ENCODE measurements around the gene SPACA5.
"Not testable (repeated sequence)": the region's sequence is repeated elsewhere in the genome, so short reads cannot be mapped to it uniquely, and the experiment has no call there.

Gene SPACA5

DNA sequence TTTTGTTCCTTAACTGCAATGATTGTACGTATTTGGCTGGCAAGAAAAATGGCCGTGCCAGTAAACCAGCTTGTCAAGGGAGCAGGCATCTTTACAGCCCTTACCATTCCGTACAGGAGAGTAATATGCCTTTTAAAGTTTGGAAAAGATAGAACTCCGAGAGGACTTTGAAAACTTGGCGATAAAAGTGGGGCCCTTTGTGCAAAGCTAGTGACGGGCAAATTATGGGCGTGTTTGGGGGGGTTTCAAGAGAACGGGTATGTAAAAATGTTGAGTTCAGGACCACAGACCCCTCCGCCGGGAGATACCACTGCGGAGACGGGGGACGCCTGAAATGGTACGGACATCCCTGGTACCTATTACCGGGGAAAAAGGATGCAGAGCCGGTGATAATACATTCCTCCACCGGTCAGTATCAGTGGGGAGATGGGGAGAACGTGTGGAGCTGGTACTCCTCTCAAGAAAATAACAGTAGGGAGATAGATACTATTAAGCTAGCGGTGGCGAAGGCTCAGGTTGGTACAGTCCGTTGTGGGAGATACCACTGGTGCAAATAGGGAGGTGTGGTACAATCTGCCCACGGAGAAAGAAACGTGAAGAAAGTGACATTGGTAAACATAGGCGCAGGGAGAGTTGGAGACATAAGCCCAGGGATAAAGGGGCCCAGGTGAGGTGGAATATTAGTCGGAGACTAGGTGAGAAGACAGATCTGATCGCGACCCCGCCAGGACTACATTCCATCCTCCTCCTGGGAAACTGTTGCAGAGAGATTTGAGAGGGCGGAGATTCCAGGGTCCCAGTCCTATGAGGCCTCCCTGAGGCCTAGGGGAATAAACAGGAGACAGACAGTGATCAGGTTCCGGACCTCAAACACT is 14.5 kb downstream of the SPACA5 start:
- DNase-seq (ENCODE audit: low read depth, low spot score) = peak; percentile 74

- no peak for DNase-seq (ENCODE audit: low read depth, low spot score)
Observed at GRCh38 chrX:48022100-48022499, 15.3 kb downstream of the SPACA5 start.

GRCh38 chrX:48022738-48023137 is 15.9 kb downstream of the SPACA5 start:
- no peak for DNase-seq (ENCODE audit: low read depth, low spot score)

DNA sequence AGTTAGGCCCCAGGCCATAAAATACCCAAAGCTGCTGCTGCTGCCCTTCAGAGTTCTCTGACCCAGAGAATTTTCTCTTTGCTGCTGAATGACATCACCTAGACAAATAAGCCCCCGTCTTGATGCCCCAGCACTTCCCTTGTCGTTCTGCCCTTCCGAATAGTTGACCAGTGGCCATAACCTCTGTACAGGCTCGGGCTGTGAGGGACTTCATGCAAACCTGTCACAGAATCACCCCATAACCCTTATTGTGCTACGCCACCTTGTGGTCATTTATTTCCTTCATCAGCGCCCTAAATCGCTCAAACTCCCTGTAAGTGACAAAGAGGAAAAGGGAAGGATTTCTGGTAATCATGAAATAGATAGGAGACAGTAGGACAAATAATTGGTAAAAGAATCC is 18.8 kb downstream of the SPACA5 start:
- no peak for DNase-seq (ENCODE audit: low read depth, low spot score)

DNA sequence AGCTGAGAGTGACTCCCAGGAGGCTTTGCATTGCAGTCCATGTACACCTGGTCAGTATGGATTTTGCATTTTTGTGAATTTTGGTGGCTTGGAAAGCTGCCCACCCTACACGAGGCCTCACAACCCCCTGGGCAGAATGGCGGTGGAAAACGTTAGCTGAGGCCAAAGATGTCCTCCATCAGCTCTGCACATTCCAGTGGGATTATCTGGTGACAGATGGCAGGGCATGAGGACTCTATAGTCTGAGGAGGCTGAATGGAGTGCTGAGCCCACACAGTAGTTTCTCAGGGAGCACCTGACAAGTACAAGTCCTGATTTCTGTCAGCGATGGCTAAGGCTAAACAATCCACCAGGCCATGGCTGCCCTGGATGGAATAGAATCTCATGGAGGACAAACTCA is 20.8 kb downstream of the SPACA5 start:
- not testable (repeated sequence) for DNase-seq (ENCODE audit: low read depth, low spot score)

DNA sequence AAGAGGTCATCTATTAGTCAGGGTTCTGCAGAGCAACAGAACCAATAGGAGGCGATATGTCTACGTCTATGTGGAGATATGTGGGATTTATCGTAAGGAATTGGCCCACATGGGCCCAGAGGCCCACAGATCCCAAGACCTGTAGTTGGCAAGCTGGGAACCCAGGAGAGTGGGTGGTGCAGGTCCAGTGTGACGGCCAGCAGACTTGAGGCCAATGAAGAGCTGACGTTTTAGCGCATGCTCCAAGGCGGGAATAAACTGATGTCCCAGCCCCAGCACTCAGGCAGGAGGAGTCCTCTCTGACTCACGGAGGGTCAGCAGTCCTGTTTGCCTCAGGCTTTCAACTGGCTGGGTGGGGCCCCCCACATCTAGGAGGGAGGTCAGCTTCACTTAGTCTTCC is 21.3 kb downstream of the SPACA5 start:
- DNase-seq (ENCODE audit: low read depth, low spot score) = no peak

GRCh38 chrX:48030237-48030636 is 23.4 kb downstream of the SPACA5 start:
- no peak for DNase-seq (ENCODE audit: low read depth, low spot score)

DNA sequence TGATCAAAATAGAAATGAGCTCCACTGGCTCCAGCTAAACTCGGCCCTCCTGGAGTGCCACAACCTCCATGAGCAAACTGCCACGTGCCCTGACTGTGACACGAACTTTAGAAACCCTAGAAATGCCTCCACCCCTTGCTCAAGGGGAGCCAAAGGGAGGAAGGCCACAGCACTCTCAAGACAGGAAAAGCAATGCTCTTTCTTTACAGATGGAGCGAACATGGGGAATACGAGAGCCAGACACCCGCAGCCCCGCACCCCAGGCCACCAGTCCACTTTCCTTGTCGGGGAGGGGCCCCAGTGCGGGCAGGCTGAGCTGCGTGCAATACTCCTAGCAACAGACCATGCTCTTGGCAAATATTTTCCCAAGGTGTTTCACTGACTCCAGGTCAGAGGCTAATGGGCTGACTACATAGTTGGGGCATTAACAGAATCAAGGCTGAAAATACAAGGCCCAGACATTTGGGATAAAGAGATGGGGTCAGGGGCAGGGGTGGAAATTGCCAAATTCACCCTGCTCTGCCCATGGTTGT is 23.9 kb downstream of the SPACA5 start:
- not testable (repeated sequence) for DNase-seq (ENCODE audit: low read depth, low spot score)

DNA sequence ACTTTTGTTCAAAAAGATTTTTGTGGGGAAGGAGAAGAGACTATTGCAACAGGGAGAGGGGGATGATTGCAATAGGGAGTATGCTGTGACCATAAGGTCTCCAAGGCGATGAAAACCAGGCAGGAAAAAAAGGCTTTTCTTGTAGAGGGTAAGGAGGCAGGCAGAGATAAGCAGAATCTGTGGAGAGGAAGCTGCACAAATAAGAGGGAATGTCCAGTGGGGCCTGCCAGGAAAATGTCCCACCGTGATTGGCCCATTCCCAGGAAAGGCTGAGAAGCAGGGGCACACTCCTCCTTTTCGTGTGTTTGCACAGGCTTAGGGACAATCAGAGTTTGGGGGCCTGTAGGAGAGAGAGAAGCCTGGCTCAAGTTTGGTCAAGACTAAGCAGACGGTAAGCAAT is 29.1 kb downstream of the SPACA5 start:
- DNase-seq (ENCODE audit: low read depth, low spot score) = no peak

GRCh38 chrX:48043056-48043455 is 36.3 kb downstream of the SPACA5 start:
- no peak for DNase-seq (ENCODE audit: low read depth, low spot score)

DNA sequence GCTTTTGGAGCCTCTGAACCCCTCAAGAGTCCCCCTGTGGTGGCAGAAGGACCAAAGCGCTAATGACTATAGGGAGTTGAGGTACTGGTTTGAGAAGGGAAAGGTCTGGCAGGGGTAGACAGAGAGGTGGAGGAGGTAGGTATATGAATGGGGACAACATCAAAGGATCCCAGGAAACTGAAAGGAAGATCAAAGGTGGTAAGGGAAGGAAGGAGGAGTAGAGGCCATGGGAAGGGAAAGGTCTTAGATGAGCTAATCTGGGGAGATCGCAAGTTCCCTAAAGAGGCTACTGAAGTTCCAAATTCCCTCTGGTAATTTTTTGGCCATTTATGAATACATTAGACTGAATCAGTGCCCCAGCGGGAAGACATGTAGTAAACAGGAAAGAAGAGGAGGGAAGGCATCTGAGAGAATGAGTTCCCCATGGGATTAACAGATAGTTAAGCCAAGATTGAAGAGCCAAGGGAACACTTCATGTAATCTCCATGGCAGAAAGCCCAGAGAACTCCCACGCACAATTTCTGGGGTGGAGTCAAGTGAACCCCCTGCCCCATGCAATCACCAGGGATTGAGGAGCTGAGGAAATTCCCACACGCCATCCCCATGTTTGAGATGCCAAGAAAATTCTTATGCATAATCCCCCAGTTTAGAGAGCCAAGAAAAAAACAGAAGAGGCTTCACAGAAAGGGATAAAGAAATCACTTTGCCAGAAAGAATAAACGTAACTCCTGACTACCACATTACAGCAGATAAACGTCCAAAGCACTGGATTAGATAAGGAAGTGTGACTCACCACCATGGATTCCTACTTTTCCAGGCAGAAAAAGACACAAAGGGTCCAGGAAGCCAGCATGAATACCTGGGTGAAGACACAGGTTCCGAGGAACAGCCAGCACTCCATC is 38.9 kb downstream of the SPACA5 start:
- peak; percentile 8 for DNase-seq (ENCODE audit: low read depth, low spot score)

- DNase-seq (ENCODE audit: low read depth, low spot score) = no peak
Observed at GRCh38 chrX:48046846-48047245, 40.1 kb downstream of the SPACA5 start.

- DNase-seq (ENCODE audit: low read depth, low spot score) = no peak
Observed at GRCh38 chrX:48058621-48059295, 52.0 kb downstream of the SPACA5 start.

DNA sequence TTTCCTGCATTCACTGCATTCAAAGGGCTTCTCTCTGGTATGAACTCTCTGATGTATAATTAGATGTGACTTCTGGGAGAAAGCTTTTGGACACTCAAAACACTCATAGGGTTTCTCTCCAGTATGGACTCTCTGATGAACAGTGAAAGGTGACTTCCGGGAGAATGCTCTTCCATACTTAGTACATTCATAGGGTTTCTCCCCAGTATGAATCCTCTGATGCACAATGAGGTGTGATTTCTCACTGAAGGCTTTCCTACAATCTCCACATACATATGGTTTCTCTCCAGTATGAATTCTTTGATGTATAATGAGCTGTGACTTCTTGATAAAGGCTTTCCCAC is 52.5 kb downstream of the SPACA5 start:
- DNase-seq (ENCODE audit: low read depth, low spot score) = no peak

Measured in brain pericyte (primary cell).